NCI-H1930 (cell line): ENCODE measurements around the gene CFAP57.

ENCODE experiments used
- DNase-seq, 2 experiments: peaks; one replicate each; lab custom pipeline; 2025; lab: John Stamatoyannopoulos, UW

The CFAP57 gene

GRCh38 chr1:43255438-43256210 lies 83.5 kb downstream of the CFAP57 start:
- DNase-seq = no peak

GRCh38 chr1:43256675-43257570 lies 84.8 kb downstream of the CFAP57 start:
- no peak for DNase-seq

- no peak for DNase-seq
Measured at GRCh38 chr1:43258370-43258769, 86.2 kb downstream of the CFAP57 start.

- no peak for DNase-seq
Measured at GRCh38 chr1:43265431-43265830, 93.3 kb downstream of the CFAP57 start.

GRCh38 chr1:43266881-43267280 lies 94.8 kb downstream of the CFAP57 start:
- DNase-seq = no peak

- no peak for DNase-seq
Measured at GRCh38 chr1:43267291-43267805, 95.2 kb downstream of the CFAP57 start.

GRCh38 chr1:43267818-43268425 lies 95.8 kb downstream of the CFAP57 start:
- DNase-seq = no peak

- no peak for DNase-seq
Measured at GRCh38 chr1:43269627-43270375, 97.7 kb downstream of the CFAP57 start, which contains the start of gene TMEM125. Gene TMEM125 (plus strand): TSS chr1:43269983. CDS start chr1:43272723, 2,740 bp downstream.

GRCh38 chr1:43270421-43271095 lies 98.4 kb downstream of the CFAP57 start:
- DNase-seq = no peak

GRCh38 chr1:43271186-43272118 lies 99.3 kb downstream of the CFAP57 start:
- no peak for DNase-seq

- DNase-seq = no peak
Measured at GRCh38 chr1:43272161-43272560, 100.0 kb downstream of the CFAP57 start.

GRCh38 chr1:43272576-43273571 lies 100.7 kb downstream of the CFAP57 start:
- no peak for DNase-seq

GRCh38 chr1:43273708-43274107 lies 101.6 kb downstream of the CFAP57 start:
- no peak for DNase-seq

- DNase-seq = no peak
Measured at GRCh38 chr1:43274125-43274803, 102.1 kb downstream of the CFAP57 start.

- no peak for DNase-seq
Measured at GRCh38 chr1:43274804-43275180, 102.7 kb downstream of the CFAP57 start.

- no peak for DNase-seq
Measured at GRCh38 chr1:43275826-43276620, 103.9 kb downstream of the CFAP57 start.

- DNase-seq = no peak
Measured at GRCh38 chr1:43276673-43277072, 104.5 kb downstream of the CFAP57 start.
